NCI-H345 (cell line): ENCODE results near the gene HOXD10.

Source experiments
- DNase-seq: peaks from one replicate; lab custom pipeline; 2025; lab: John Stamatoyannopoulos, UW

HOXD10 gene

DNA sequence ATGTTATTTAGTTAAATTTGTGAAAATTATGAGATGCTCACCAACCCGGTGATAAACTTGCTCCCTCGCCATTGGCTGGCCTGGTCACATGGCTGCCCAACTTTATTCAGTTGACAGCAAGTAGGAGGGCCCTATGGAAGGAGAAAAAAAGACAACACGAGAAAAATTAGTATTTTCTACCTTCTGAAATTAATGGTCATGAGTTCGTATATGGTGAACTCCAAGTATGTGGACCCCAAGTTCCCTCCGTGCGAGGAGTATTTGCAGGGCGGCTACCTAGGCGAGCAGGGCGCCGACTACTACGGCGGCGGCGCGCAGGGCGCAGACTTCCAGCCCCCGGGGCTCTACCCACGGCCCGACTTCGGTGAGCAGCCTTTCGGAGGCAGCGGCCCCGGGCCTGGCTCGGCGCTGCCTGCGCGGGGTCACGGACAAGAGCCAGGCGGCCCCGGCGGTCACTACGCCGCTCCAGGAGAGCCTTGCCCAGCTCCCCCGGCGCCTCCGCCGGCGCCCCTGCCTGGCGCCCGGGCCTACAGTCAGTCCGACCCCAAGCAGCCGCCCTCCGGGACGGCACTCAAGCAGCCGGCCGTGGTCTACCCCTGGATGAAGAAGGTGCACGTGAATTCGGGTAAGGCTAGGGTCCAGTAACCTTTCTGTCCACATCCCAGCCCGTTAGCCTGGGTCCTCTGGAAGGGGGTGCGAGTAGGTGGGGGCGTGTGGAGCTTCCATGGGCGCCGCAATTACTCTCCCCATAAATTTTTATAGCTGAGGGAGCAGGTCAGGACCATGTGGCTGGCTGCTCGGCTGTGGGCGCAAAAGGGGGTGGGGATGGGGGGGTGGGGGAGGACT, 35.1 kb downstream of the HOXD10 start, which contains the start of gene HOXD4:
Gene HOXD4 (plus strand): TSS at position 109 of the 846 bp plus-strand sequence. CDS start 84 bp downstream, at position 193.
- DNase-seq, result peak; percentile 37

DNA sequence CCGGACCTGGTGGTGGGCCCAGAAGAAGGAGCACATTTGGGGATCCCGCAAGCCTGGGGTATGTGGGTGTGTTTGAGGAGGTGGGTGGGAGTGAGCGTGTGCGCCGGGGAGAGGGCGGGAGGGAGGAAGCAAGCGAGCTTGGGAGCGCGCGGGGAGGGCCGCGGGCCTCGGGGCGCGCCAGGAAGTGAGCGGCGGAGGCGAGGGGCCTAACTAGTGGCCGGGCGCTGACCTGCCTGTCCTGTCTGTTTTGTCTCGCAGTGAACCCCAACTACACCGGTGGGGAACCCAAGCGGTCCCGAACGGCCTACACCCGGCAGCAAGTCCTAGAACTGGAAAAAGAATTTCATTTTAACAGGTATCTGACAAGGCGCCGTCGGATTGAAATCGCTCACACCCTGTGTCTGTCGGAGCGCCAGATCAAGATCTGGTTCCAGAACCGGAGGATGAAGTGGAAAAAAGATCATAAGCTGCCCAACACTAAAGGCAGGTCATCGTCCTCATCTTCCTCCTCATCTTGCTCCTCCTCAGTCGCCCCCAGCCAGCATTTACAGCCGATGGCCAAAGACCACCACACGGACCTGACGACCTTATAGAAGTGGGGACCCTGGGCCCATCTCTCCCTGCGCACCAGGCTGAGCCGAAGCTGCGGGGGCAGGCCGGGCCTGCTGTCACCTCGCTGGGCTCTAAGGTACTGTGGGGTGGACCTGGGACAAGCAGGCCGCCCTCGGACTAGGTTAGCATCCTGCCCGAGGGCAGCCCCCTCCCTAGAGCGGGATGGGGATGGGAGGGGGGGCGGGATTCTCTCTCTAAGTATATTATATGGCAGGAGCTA, 36.0 kb downstream of the HOXD10 start:
- no peak for DNase-seq

DNA sequence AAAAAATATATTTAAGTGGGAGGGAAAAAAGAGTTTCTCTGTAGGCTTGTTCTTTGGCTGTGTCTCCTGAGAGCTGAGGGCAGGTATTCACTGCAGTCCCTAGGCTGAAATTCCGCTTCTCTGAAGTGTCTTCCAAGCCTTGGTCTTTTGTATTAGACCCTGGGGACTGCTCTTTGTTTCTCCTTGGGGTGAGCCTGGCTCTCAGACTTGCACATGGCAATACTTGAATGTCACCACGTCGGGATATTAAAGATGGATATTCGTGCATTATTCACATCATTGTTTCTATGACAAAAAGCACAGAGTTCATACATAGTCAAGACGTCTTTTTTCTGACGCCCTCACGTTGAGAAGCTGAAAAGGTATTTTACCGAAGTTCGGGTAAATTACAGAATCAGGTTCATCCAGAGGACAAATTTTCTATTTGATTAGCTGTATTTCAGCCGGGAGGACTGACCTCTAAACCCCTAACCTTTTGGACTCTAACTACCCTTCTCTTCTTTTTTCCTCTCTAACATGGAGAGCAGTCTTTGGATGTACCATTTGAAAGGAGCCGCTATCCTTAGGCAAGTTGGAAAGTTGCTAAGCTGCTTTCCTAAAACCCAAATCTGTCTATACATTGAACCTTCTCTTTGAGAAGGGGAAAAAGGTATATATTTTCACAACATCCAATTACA, 38.1 kb downstream of the HOXD10 start:
- no peak for DNase-seq

DNA sequence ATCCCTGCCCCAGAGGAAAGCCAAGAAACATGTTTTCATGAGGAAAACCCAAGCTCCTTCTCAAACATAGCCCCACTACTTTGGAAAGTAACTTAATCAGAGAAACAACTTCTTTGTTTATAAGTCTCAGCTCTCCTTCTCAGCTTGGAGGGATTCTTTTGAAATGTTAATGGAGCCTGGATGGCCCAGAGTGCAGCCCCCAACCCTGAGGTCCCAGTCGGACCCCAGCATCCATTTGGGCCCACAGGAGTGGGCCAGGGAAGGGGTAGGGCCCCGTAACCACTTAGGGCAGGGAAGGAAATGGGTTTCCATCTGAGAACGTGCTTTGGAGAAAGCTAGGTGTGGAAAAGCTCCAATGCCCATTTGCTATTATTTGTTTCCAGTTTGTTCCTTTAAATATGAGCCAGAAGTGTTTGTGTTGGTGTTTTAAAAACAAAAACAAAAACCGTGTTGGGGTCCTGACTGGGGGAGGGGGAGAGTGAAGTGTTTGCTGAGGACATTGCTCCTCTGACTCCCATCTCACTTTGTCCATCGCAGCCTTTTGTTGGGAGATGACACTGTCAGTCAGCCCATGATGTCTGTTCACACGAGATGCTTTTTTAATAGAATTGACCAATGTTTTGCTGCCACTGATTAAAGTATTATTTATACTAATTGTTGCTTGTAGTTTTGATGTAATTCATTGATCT, 38.9 kb downstream of the HOXD10 start:
- no peak for DNase-seq

DNA sequence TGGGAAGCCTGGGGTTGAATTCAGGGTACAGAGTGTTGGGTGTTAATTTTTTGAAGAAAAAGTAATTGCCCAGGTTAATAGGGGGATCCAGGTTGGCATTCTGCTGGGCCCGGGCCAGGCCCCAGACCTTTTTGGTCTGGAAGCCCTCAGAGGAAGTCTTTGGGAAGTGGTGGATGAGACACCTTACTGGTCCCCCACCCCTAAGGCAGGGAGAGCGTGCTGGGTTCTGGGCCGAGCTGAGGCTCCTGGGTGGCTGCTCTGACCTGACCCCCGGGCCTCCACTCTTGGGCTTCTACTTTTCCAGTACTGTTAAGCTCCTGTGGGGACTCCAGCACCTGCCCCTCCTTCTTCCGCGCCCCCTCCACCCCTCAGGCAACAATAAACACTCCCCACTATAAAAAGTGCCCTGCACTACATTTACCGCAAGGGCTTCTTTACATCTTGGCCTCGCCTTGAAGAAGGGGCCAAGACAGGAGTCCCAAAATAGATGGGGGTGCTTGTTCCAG, 39.8 kb downstream of the HOXD10 start:
- no peak for DNase-seq

DNA sequence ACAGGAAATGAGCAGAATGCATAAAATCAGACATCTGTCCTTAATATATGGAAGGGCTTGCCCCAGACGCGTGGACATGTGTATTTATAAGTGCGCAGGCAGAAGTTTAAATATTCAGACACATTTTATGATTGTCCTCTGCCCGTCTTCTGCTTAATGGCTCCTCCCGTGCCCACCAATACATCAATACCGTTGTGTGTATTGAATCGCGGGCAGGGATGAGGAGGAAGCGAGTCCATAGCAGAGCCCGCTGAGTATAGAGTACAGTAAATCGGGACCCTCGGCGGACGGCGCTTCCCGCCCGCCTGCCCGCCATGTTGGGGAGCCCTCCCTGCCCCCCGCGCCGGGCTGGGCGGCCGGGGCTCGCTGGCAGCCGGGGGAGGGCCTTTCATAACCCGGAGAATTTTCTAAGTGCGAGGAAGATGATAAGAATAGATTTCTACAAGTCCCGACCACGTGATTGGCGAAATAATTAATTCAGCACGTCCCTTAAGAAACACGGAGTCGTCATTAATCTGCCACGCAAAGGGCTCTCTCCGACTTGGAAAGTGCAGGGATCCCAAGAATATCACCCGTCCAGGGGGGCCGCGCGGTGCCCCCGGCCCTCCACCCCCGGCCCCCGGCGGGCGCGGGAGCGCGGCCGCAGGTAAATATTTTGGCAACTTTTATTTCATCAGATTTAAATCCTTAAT, 40.4 kb downstream of the HOXD10 start, which contains the start of gene HOXD3:
Gene HOXD3 (plus strand): TSS at position 501 of the 692 bp plus-strand sequence. CDS start 11,808 bp downstream, outside the sequence.
- DNase-seq, result peak; percentile 20

DNA sequence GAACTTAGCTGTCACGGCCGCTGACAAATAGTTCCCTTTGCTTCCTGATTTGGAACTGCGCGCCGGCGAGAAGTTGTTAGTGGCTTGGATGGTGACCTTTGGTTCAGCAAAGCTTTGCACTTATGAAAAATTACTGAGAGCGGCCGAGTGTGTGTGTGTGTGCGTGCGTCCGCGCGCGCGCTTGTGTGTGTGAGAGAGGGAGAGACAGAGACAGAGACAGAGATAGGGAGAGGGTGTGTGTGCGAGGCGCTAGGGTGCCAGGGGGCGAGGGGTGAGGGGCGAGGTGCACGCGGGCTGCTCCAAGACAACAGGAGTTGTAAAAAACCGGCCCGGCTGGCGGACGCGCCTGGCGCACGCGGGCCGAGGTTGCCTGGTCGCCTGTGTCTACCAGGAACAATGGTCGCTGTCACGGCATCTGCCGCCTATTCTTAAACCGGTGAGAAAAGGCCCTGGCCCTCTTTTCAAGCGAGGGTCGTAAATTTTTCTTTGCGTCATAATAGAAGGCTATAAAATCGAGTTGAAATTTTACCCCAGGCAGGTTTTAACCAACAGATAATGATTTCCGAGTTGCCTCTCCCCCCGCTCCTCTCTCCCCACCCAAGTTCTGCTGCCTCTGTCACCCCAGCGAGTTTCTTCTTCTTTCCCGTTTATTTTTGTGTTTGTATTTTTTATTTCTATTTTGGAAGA, 41.1 kb downstream of the HOXD10 start:
- DNase-seq, result peak; percentile 68

DNA sequence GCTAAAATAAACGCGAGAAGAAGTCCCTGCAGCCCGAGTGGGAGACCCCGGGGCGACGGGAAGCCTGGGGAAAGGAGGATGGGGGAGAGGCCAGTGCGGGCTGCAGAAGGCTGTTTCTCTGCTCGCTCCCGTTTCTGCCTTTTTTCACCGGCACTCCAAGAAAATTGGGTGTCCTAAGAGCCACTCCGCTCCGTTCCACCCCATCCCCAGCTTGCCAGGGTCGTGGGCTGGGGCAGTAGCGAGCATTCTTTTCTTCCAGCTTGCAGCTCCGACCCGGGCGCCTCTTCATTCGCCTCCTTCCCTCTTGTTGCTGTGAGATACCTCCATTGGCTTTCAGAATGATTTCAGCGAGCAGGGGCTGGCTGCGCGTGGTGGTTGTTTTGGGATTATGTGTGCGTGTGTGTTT, 41.6 kb downstream of the HOXD10 start:
- DNase-seq, result peak; percentile 54

DNA sequence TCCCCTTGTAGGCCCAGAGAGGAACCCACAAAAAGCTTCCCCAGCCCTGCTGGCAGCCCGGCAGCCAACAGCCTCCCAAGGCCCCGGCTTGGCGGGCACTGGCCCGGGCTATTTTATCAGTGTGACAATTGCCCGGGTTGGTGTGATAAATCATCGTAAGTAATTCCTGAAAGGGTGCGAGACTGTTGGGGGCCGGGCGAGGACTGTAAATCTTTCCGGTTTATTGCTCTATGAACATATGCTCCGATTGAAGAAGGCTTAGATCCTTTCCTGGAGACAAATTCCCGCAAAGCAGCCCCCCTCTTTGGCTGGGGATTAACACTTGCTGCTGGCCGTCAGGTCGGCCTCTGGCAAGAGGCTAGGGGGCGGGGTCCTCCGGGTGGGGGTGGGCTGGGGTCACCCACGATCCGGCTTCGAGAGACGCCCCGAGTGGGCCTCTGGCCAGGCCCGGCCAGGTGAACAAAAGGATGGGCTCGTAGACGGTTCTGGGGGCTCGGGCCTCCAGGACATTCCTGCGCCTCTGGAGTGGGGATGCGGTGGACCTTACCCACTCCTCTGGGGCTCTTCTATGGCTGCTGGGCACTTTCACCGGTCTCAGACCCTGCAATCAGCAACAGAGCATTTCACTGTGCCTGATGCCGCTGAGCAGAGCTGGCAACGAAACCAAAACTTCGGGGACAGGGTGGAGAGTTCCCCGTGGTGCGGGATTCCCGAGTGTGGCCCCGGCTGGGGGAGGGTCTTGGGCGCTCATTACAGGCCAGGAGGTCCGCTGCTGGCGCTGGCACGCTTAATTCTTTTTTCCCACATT, 42.5 kb downstream of the HOXD10 start:
- DNase-seq, result no peak

DNA sequence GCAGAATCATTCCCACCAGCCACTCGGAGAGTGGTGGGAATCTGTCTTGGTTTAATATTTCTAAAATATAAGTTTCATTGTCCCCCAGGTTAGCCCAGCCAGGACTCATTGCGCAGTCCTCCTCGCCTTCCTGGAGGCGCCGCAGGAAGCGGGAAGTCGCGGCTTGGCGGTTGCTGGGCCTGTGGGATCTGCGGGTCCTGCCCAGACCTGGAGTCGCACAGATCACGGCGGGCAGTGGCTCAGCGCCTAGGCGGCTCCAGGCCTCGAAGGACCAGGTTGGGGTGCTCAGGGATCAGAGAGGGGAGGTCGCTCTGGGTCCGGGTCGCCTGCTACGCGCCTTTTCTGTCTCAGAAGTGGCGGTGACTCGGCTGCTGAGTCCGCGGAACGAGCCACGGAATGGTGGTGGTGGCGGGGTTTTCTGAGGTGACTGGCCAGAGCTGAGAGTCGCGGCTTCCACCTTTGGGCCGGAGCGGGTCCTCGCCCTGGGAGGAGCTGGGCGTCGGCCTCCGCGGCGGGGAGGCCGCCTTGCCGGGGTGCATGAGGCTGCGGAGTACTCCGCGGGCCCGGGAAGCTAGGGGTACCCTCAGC, 43.2 kb downstream of the HOXD10 start:
- no peak for DNase-seq

DNA sequence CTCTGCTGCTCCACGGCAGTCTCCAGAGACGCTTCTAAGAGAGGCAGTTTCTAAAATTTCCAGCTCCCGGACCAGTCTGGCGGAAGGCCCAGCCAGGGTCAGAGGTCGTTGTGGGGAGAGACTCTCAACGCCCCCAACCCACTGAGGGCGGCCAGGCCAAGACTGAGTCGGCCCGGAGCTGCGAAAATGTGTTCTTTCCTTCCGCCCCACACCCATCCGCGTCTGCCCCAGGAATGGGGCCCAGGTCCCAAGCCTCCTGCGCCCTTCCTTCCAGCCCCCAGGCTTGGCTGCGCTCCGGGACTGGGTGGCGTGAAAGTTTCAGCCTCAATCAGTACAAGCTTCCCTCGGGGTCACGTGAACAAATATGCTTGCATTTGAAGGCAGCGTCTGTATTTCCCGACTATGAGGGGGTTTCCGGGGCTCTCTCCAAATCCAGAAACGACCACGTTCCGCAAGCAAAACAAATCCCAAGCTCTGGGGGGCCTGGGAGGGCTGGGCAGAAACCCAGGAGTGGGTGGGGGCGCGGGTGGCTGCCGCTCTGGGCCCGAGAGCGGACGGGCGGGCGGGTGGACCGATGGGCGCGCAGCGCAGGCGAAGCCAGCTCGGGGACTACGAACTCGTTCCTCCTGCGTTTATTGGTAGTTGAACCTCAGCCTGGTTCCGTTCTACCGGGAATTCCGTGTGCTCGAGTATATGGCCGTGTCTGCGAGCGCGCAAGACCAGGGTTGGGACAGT, 43.8 kb downstream of the HOXD10 start:
- no peak for DNase-seq

DNA sequence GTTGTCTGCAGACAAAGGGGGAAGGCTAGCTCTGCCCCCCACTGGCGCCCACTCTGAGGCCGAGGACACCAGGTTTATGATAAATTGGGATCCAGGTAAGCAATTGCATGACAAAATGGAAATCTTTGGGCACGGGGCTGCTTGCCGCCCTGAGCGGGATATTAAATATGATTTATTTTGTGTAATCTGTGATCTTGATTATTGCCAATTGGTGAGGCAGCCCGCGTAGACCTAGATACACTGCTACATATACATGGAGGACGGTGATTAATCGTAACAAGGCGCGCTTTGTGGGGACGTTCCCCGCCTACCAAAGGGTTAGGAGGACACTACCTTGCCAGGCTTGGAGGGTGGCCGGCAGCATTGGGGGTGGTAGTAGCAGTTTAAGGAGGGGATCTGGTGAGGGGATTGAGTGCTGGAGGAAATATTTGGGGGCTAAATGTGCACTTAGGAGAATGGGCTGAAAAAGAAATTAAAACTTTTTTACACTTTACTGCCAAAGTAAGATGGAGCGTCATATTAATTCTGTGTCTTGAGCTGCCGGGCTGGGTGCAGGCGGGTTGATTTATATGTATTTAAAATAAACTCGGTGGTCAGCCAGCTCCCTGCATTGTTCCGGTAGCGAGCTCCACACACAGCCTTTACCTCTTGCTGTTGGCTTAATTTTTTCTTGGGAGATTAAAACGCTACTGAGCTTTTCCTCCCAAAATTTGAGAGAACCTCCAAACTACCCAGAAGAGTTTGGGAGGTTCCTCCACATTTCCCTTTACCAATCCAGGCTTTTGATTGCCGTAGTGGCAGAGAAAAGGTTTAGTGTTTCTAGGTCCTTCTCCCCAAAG, 44.6 kb downstream of the HOXD10 start:
- DNase-seq, result no peak

DNA sequence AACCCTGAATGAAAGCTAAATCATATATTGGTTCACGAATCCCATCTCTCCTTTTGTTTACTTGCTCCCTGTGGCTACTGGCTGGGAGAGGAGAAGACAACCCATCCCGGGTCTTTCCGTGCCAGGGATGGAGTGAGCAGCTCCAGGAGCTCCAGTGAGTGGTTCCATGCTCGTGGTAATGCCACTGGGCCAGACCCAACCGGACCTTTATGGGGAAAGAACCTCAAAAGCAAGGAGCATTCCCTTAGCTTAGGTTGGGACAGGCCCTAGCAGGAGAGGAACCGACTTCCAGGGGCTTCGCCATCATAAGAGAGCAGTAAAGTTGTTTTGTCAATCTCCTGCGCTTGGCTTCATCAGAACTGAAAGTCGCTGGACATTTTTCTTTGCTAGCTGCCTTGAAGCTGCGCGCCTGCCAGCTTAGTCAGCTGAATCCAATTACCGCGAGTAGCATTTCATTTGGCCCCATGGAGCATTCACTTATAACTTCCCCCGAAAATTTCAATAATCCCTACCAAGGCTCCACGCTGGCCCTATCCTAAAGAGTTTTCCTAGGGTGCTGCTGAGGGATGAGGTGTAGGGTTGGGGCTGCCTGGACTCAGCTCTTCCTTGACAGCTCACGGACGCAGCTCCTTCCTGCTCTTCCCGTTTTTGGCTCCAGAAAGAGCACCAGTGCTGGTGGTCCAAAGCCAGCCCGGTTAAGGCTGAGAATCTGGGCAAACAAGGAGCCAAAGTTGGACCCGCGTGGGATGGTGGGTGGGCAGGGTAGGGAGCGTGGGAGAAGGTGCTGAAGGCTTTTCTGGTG, 45.4 kb downstream of the HOXD10 start:
- DNase-seq, result no peak

DNA sequence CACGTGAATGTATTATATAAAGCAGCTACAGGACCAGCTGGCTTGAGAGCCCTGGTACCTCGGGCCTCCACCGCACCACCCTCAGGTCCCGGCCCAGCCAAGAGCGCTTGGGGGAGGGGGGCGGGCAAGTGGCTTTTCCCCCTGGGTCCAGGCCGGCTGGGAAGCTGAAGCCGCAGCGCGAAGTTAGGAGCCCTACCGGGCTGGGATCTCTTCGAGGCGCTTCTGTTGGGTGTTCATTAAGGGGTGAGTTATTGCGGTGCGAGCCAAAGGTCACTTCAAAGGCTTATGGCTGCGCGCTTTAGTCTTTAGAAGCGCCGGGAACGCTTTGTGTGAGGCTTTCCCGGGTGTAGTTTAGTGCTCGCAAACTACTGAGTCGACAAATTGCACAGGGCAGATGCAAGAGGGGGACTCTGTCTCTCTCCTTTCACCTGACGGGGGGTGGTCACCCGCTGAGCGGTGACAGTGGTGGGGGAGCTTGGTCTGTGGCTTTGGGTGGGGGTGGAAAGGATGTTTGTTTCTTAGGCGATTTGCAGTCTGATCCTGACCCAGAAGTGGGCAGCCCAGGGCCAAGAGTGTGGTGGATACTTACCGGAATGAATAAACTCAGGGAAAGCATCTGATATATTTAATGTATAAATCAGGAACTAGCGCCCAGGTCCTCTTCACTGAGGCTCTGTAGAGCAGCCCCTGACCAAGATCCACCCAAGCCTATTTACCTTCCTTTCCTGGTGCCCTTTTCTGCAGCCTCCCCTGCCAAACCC, 46.5 kb downstream of the HOXD10 start:
- DNase-seq, result no peak

DNA sequence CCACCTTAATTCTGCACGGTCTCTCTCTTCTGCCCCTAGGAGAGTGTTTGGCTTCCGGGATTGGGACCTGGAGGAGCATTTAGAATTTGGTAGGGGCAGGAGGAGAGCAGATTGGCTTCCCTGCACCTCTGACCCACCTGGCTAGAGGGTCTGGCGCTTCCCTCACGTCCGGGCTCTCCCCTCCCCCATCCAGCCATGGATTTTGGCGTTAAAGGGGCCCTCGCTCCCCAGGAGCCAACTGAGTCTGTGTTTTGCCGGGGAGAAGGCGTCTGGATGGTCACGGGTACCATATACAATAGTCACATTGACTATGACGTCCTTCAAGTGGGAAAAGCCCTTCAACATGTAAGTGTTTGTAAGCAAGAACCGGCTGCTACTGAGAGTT, 47.1 kb downstream of the HOXD10 start:
- DNase-seq, result no peak

DNA sequence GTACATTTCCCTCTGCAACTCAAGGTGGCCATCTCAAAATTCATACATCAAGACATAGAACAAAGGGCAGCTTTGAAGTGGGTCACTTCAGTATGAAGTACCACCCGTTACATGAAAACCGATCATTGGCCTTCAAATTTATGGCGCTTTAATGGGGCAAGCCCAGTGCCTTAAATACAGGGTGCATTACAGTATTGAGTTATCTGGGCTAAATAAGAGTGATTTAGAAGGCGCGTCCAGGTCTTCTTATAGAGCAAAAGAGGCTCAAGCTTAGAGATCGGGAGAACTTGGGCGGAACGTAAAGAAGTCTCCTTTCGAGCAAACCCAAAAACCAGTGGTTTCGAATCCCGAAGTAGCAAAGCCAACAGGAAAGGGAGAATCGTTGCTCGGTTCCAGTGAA, 47.6 kb downstream of the HOXD10 start:
- no peak for DNase-seq
